ENCODE data around the gene EFR3B. TPM values are rescaled to one million over a fixed set of nuclear protein-coding genes. Genes with fewer than 3 reads are reported as not detected.

EFR3B gene
- total RNA-seq, 1 experiment from 2014 or later, result 7.0 TPM

DNA sequence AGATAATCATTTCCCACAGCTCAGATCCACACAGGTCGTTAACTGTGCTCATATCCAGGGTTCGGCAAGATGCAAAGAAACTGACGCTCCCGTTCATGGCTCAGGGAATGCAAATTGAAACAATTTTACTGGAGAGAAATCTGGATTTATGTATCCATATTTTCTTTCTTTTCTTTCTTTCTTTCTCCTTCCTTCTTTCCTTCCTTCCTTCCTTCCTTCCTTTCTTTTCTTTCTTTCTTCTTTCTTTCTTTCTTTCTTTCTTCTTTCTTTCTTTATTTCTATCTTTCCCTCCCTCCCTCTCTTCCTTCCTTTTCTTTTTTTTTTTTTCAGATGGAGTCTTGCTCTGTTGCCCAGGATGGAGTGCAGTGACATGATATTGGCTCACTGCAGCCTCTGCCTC is 146.5 kb downstream of the EFR3B start:
- Histone ChIP-seq H2BK5ac (ENCODE audit: insufficient read length, low read length) (no peak overlapping the region), H3T11ph (ENCODE audit: low read length) (no peak overlapping the region), H2BK12ac (ENCODE audit: insufficient read length, low read depth, low read length) (no peak overlapping the region), H3K56ac (ENCODE audit: insufficient read length, low read depth, low read length) (no peak overlapping the region), H3K4ac (ENCODE audit: low read depth, low read length) (no peak overlapping the region), H3K4me2 (ENCODE audit: insufficient read depth, insufficient read length, low read length) (no peak overlapping the region), H4K5ac (ENCODE audit: insufficient read length, low read depth, low read length) (no peak overlapping the region), H2BK120ac (ENCODE audit: low read depth, low read length, poor library complexity, severe bottlenecking) (no peak overlapping the region), H3K23me2 (ENCODE audit: insufficient read length, low read depth, low read length, poor library complexity, severe bottlenecking) (no peaks in the 10 kb centered on the region), H2BK15ac (ENCODE audit: low read depth, low read length) (no peak overlapping the region), H3K4me1 (ENCODE audit: insufficient read depth, low read length) (no peaks in the 10 kb centered on the region), H3K14ac (ENCODE audit: insufficient read depth, low read length) (no peak overlapping the region), H4K20me1 (ENCODE audit: control insufficient read depth, insufficient read depth, insufficient read length) (no peaks in the 10 kb centered on the region), H2AFZ (ENCODE audit: low read length) (no peak overlapping the region), H3K27ac (ENCODE audit: insufficient read length, low read depth, low read length) (no peak overlapping the region), H2AK5ac (ENCODE audit: insufficient read length, low read length) (no peak overlapping the region), H3K79me2 (ENCODE audit: insufficient read depth, low read length) (no peaks in the 10 kb centered on the region), H3K27me3 (ENCODE audit: insufficient read depth, low read length) (no peaks in the 10 kb centered on the region), H3K23ac (ENCODE audit: insufficient read length, low read depth, low read length) (no peak overlapping the region), H3K9ac (ENCODE audit: extremely low read depth, insufficient read length, low read length) (no peak overlapping the region), H3K9me3 (ENCODE audit: control insufficient read depth, low read depth, low read length) (no peaks in the 10 kb centered on the region), H4K91ac (ENCODE audit: insufficient read length, low read depth, low read length) (no peak overlapping the region), H3K18ac (ENCODE audit: insufficient read length, low read depth, low read length) (no peak overlapping the region), H2BK20ac (ENCODE audit: low read depth, low read length, poor library complexity, severe bottlenecking) (no peak overlapping the region), H4K8ac (replicated peaks; ENCODE audit: insufficient read length, low read depth, low read length) (no peak overlapping the region), H3K79me1 (ENCODE audit: insufficient read depth, low read depth, low read length, poor library complexity, severe bottlenecking) (no peaks in the 10 kb centered on the region)
- Mint-ChIP-seq H3K4me3 (no peak overlapping the region), H3K4me1 (peaks cover 5 to 8% of the 10 kb centered on the region in 2 experiments), H3K27ac (no peak overlapping the region), H3K9me3 (no peaks in the 10 kb centered on the region; a peak in 1 of 5 replicates), H3K36me3 (ENCODE audit: insufficient read depth in 1 of 3, low read depth in 3 of 3) (no peaks in the 10 kb centered on the region; a peak in 1 of 7 replicates), H3K27me3 (ENCODE audit: low read depth) (peaks cover 6% of the 10 kb centered on the region)
- no CpG with 5 or more reads among the region's 4 CpGs for WGBS (ENCODE audit: extremely low coverage, insufficient read length, low lambda C conversion rate)
- no peak for DNase-seq
- TF ChIP-seq, protein P1, sequence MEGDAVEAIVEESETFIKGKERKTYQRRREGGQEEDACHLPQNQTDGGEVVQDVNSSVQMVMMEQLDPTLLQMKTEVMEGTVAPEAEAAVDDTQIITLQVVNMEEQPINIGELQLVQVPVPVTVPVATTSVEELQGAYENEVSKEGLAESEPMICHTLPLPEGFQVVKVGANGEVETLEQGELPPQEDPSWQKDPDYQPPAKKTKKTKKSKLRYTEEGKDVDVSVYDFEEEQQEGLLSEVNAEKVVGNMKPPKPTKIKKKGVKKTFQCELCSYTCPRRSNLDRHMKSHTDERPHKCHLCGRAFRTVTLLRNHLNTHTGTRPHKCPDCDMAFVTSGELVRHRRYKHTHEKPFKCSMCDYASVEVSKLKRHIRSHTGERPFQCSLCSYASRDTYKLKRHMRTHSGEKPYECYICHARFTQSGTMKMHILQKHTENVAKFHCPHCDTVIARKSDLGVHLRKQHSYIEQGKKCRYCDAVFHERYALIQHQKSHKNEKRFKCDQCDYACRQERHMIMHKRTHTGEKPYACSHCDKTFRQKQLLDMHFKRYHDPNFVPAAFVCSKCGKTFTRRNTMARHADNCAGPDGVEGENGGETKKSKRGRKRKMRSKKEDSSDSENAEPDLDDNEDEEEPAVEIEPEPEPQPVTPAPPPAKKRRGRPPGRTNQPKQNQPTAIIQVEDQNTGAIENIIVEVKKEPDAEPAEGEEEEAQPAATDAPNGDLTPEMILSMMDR (conservative IDR thresholded peaks at IDR 0.05), result no peak
